Right lobe of liver (tissue), 4 donors: ENCODE measurements around the gene ECE1.

ENCODE experiments used
- POLR2A ChIP-seq: fragments of 450-650 bp; IDR thresholded peaks from one replicate; pipeline ENCODE4 v1.6.1; 2017; ENCODE audit warnings: antibody characterized with exemption, mild to moderate bottlenecking
- TF ChIP-seq, protein P1 (sequence below), 4 donors: fragments of 200-600 bp in 3 of 4; fragments of 450-650 bp in 1 of 4; IDR thresholded peaks; one replicate each; pipeline versions ENCODE4 v1.5.1 to v1.8.0; 2016 to 2022; ENCODE audit warnings: antibody characterized with exemption in 4 of 4, mild to moderate bottlenecking in 2 of 4
- donor health status: DM: no; HTN: no; CAD: no.
- donor health status: DM: no; HTN: no; CAD: no.
- donor health status: DM: no; HTN: yes; CAD: no.

DNA sequence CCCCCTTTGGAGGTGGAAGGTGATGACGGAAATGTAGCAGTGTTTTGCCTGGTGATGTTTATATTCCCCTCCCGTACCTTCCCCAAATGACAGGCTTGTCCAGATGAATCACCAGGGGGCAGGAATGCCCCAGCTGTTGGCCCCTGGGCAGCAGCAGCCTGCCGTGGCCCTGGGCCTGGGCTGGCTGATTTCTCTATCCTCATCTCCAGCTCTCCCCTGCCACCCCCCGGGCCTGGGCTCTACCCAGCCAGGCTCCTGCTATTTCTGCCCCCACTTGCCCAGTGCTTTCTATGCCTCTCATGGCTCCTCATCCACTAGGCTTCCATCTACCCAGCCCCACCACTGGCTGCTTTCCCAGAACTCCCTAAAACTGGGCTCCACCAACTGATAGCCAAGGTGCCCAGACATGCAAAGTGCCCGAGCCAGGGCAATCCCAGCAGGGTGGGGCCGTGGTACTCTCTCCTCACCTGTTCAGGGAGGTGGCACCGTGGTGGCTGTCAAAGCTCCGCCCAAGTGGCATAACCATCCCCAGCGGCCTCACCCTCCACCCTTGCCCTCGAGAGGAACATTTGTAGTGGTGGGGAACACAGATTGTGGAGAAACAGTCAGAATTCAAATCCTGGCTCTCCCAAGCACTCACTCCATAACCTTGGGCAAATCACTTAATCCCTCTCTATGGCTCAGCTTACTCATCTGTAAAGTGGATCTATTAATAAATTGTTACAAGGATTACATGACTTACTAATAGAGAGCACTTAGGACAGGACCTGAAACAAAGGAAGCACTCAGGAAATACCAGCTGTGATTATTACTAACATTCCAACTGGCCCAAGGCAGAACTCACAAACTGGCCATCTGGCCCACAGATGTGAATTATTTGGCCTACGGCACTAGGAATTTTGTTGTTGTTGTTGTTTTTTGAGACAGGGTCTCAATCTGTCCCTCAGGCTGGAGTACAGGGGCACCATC lies 12.8 kb upstream of the ECE1 start:
- TF ChIP-seq, protein P1, sequence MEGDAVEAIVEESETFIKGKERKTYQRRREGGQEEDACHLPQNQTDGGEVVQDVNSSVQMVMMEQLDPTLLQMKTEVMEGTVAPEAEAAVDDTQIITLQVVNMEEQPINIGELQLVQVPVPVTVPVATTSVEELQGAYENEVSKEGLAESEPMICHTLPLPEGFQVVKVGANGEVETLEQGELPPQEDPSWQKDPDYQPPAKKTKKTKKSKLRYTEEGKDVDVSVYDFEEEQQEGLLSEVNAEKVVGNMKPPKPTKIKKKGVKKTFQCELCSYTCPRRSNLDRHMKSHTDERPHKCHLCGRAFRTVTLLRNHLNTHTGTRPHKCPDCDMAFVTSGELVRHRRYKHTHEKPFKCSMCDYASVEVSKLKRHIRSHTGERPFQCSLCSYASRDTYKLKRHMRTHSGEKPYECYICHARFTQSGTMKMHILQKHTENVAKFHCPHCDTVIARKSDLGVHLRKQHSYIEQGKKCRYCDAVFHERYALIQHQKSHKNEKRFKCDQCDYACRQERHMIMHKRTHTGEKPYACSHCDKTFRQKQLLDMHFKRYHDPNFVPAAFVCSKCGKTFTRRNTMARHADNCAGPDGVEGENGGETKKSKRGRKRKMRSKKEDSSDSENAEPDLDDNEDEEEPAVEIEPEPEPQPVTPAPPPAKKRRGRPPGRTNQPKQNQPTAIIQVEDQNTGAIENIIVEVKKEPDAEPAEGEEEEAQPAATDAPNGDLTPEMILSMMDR (IDR thresholded peaks at IDR 0.05), result no peak
- no peak for TF ChIP-seq POLR2A
